HEK293 (cell line): Measurements from ENCODE around the gene ADGB.

Experiments used
- CTCF ChIA-PET: fragments of 350-600 bp; formaldehyde crosslinking; extraction: SDS; loops from one replicate; lab custom pipeline; 2021; ENCODE audit warnings: antibody characterized with exemption; lab: Yijun Ruan, JAX
- POLR2A ChIA-PET: fragments of 300-600 bp; formaldehyde crosslinking; extraction: SDS; loops from one replicate; lab custom pipeline; 2020; ENCODE audit warnings: antibody characterized with exemption, inconsistent platforms; lab: Yijun Ruan, JAX
- H3K27ac ChIP-seq: fragments of 200-500 bp; sonication (Bioruptor generic); 2 replicates; pipeline ENCODE4 v1.5.1; 2014; ENCODE audit warnings: low read depth, low read length, control low read depth, inconsistent platforms; ENCODE audit errors: extremely low read depth
- H3K36me3 ChIP-seq, 2 experiments: fragments of 200-500 bp in 1 of 2; sonication (Bioruptor generic) in 1 of 2; 1 replicate in 1 of 2; 2 replicates in 1 of 2; pipeline ENCODE4 v1.5.1; 2014 to 2017; ENCODE audit warnings: inconsistent platforms in 2 of 2, low read length in 2 of 2; ENCODE audit not compliant: control insufficient read depth in 2 of 2, insufficient read depth in 1 of 2
- H3K4me1 ChIP-seq: fragments of 200-500 bp; sonication (Bioruptor generic); 2 replicates; pipeline ENCODE4 v1.5.1; 2014; ENCODE audit warnings: mild to moderate bottlenecking, low read length, inconsistent platforms; ENCODE audit not compliant: control insufficient read depth, insufficient read depth
- H3K4me3 ChIP-seq: 2 replicates; pipeline ENCODE4 v1.5.1; 2011; ENCODE audit warnings: low read depth, mild to moderate bottlenecking, control low read depth, low read length, moderate library complexity
- H3K9me3 ChIP-seq: fragments of 200-500 bp; sonication (Bioruptor generic); 2 replicates; pipeline ENCODE4 v1.5.1; 2014; ENCODE audit warnings: low read depth, low read length, inconsistent platforms; ENCODE audit not compliant: control insufficient read depth, insufficient read depth
- FEZF1 ChIP-seq: fragments of 450-650 bp; formaldehyde crosslinking; IDR thresholded peaks from 2 replicates; pipeline ENCODE4 v1.5.1; 2016; ENCODE audit warnings: missing biosample characterization, missing genetic modification characterization
- IKZF3 ChIP-seq: fragments of 450-650 bp; IDR thresholded peaks from 2 replicates; pipeline ENCODE4 v1.5.0; 2018; ENCODE audit warnings: missing biosample characterization, mild to moderate bottlenecking, missing genetic modification characterization, moderate library complexity
- KLF8 ChIP-seq: fragments of 450-650 bp; formaldehyde crosslinking; IDR thresholded peaks from 2 replicates; pipeline ENCODE4 v1.5.1; 2016; ENCODE audit warnings: missing biosample characterization, missing genetic modification characterization
- OVOL3 ChIP-seq: fragments of 450-650 bp; formaldehyde crosslinking; IDR thresholded peaks from 2 replicates; pipeline ENCODE4 v1.5.1; 2016; ENCODE audit warnings: missing biosample characterization, missing genetic modification characterization
- ZFHX2 ChIP-seq: fragments of 450-650 bp; formaldehyde crosslinking; conservative IDR thresholded peaks from 2 replicates; pipeline ENCODE4 v1.5.1; 2016; ENCODE audit warnings: missing biosample characterization, missing genetic modification characterization
- ZIC2 ChIP-seq: fragments of 450-650 bp; formaldehyde crosslinking; IDR thresholded peaks from 2 replicates; pipeline ENCODE4 v1.5.1; 2016; ENCODE audit warnings: missing biosample characterization, missing genetic modification characterization
- ZNF132 ChIP-seq: fragments of 450-650 bp; formaldehyde crosslinking; IDR thresholded peaks from 2 replicates; pipeline ENCODE4 v1.5.1; 2017; ENCODE audit warnings: missing biosample characterization, missing genetic modification characterization, borderline replicate concordance
- ZNF146 ChIP-seq: fragments of 450-650 bp; formaldehyde crosslinking; IDR thresholded peaks from 2 replicates; pipeline ENCODE4 v1.5.1; 2016; ENCODE audit warnings: missing biosample characterization, missing genetic modification characterization
- ZNF174 ChIP-seq: fragments of 450-650 bp; formaldehyde crosslinking; IDR thresholded peaks from 2 replicates; pipeline ENCODE4 v1.5.0; 2017; ENCODE audit warnings: missing biosample characterization, mild to moderate bottlenecking, missing genetic modification characterization
- ZNF223 ChIP-seq: fragments of 450-650 bp; formaldehyde crosslinking; IDR thresholded peaks from 2 replicates; pipeline ENCODE4 v1.5.1; 2016; ENCODE audit warnings: missing biosample characterization, missing genetic modification characterization
- ZNF239 ChIP-seq: fragments of 450-650 bp; formaldehyde crosslinking; IDR thresholded peaks from 2 replicates; pipeline ENCODE4 v1.5.1; 2016; ENCODE audit warnings: missing biosample characterization, missing genetic modification characterization
- ZNF266 ChIP-seq: fragments of 450-650 bp; formaldehyde crosslinking; IDR thresholded peaks from 2 replicates; pipeline ENCODE4 v1.5.1; 2016; ENCODE audit warnings: missing biosample characterization, missing genetic modification characterization, low read depth
- ZNF274 ChIP-seq, 2 experiments: fragments of 200-500 bp in 1 of 2; fragments of 450-650 bp in 1 of 2; sonication (Bioruptor generic) in 1 of 2; formaldehyde crosslinking in 1 of 2; IDR thresholded peaks; 2 replicates each; pipeline versions ENCODE4 v1.5.1 to v1.6.1; 2014 to 2016; ENCODE audit warnings: borderline replicate concordance in 1 of 2, inconsistent platforms in 1 of 2, low read length in 1 of 2, missing biosample characterization in 1 of 2, missing genetic modification characterization in 1 of 2
- ZNF350 ChIP-seq: fragments of 450-650 bp; formaldehyde crosslinking; IDR thresholded peaks from 2 replicates; pipeline ENCODE4 v1.5.0; 2017; ENCODE audit warnings: missing biosample characterization, mild to moderate bottlenecking, missing genetic modification characterization
- ZNF391 ChIP-seq: fragments of 450-650 bp; formaldehyde crosslinking; IDR thresholded peaks from 2 replicates; pipeline ENCODE4 v1.5.1; 2016; ENCODE audit warnings: low read depth, missing biosample characterization, missing genetic modification characterization, borderline replicate concordance
- ZNF48 ChIP-seq: fragments of 450-650 bp; formaldehyde crosslinking; IDR thresholded peaks from 2 replicates; pipeline ENCODE4 v1.5.1; 2016; ENCODE audit warnings: missing biosample characterization, missing genetic modification characterization
- ZNF510 ChIP-seq: fragments of 450-650 bp; formaldehyde crosslinking; IDR thresholded peaks from 2 replicates; pipeline ENCODE4 v1.5.1; 2018; ENCODE audit warnings: mild to moderate bottlenecking, missing genetic modification characterization, missing biosample characterization; ENCODE audit not compliant: insufficient replicate concordance
- ZNF621 ChIP-seq: fragments of 450-650 bp; formaldehyde crosslinking; IDR thresholded peaks from 2 replicates; pipeline ENCODE4 v1.5.1; 2017; ENCODE audit warnings: missing biosample characterization, missing genetic modification characterization
- ZNF626 ChIP-seq: fragments of 450-650 bp; sonication (Bioruptor Pico); formaldehyde crosslinking; IDR thresholded peaks from 2 replicates; pipeline ENCODE4 v1.5.1; 2018; ENCODE audit warnings: missing biosample characterization, missing genetic modification characterization, inconsistent platforms
- ZNF629 ChIP-seq: fragments of 450-650 bp; formaldehyde crosslinking; IDR thresholded peaks from 2 replicates; pipeline ENCODE4 v1.5.1; 2017; ENCODE audit warnings: missing biosample characterization, missing genetic modification characterization
- ZNF664 ChIP-seq: fragments of 450-650 bp; formaldehyde crosslinking; IDR thresholded peaks from 2 replicates; pipeline ENCODE4 v1.5.1; 2016; ENCODE audit warnings: missing biosample characterization, missing genetic modification characterization
- ZNF776 ChIP-seq: fragments of 450-650 bp; formaldehyde crosslinking; IDR thresholded peaks from 2 replicates; pipeline ENCODE4 v1.5.0; 2017; ENCODE audit warnings: missing biosample characterization, missing genetic modification characterization, borderline replicate concordance
- ZNF792 ChIP-seq: fragments of 450-650 bp; formaldehyde crosslinking; IDR thresholded peaks from 2 replicates; pipeline ENCODE4 v1.5.1; 2016; ENCODE audit warnings: missing biosample characterization, missing genetic modification characterization
- ZNF830 ChIP-seq: fragments of 450-650 bp; IDR thresholded peaks from 2 replicates; pipeline ENCODE4 v1.5.0; 2018; ENCODE audit warnings: missing biosample characterization, missing genetic modification characterization, low read depth, mild to moderate bottlenecking, moderate library complexity
- TF ChIP-seq, protein P1 (sequence below): fragments of 450-650 bp; formaldehyde crosslinking; IDR thresholded peaks from 2 replicates; pipeline ENCODE4 v1.5.1; 2017; ENCODE audit warnings: missing biosample characterization, missing genetic modification characterization
- TF ChIP-seq, protein P2 (sequence below): fragments of 450-650 bp; formaldehyde crosslinking; IDR thresholded peaks from 2 replicates; pipeline ENCODE4 v1.5.1; 2016; ENCODE audit warnings: missing biosample characterization, missing genetic modification characterization
- TF ChIP-seq, protein P3 (sequence below): fragments of 450-650 bp; formaldehyde crosslinking; IDR thresholded peaks from 2 replicates; pipeline ENCODE4 v1.5.1; 2017; ENCODE audit warnings: missing biosample characterization, missing genetic modification characterization
- TF ChIP-seq, protein P4 (sequence below): fragments of 450-650 bp; formaldehyde crosslinking; IDR thresholded peaks from 2 replicates; pipeline ENCODE4 v1.5.1; 2016; ENCODE audit warnings: missing biosample characterization, missing genetic modification characterization
- TF ChIP-seq, protein P5 (sequence below): fragments of 450-650 bp; formaldehyde crosslinking; IDR thresholded peaks from 2 replicates; pipeline ENCODE4 v1.5.0; 2017; ENCODE audit warnings: missing biosample characterization, missing genetic modification characterization, borderline replicate concordance

ADGB gene

DNA sequence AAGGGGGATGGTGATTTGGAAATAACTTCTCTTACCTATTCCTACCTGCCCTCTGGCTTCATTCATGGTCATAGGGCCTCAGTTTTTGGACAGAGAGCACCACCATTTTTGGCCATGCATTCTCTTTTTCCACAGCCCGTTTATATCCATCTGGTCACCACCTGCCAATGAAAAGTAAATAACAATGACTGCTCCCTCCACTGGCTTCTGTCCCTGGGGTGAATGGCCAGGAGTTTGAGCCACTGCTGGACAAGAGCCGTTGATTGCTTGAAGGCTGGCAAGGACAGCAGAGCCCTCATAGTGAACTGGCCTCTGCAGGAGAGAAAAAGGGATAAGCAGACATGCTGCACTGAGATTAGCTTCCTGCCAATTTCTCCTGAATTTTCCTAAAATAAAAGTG lies 261.8 kb downstream of the ADGB start:
- no peaks in the 10 kb centered on the region for H3K4me1 ChIP-seq
- no peak overlapping the region for H3K4me3 ChIP-seq
- H3K36me3 ChIP-seq = no peaks in the 10 kb centered on the region
- ChIA-PET CTCF (no interaction called here), POLR2A (no interaction called here)
- TF ChIP-seq ZNF350 (no peak), IKZF3 (no peak), ZNF391 (tag by site-specific recombination) (no peak), ZNF792 (tag by site-specific recombination) (no peak), ZNF132 (tag by site-specific recombination) (no peak), ZNF626 (tag by site-specific recombination) (no peak), ZNF776 (no peak), ZNF48 (tag by site-specific recombination) (no peak), FEZF1 (tag by site-specific recombination) (no peak), ZFHX2 (no peak), ZNF146 (no peak), ZIC2 (tag by site-specific recombination) (no peak), ZNF664 (tag by site-specific recombination) (no peak), ZNF274 (IDR thresholded peaks at IDR 0.05; ENCODE audit: low read length) (no peak), ZNF274 (tag by site-specific recombination; IDR thresholded peaks at IDR 0.05; ENCODE audit: borderline replicate concordance) (no peak), ZNF629 (tag by site-specific recombination) (no peak)
- TF ChIP-seq, protein P1, sequence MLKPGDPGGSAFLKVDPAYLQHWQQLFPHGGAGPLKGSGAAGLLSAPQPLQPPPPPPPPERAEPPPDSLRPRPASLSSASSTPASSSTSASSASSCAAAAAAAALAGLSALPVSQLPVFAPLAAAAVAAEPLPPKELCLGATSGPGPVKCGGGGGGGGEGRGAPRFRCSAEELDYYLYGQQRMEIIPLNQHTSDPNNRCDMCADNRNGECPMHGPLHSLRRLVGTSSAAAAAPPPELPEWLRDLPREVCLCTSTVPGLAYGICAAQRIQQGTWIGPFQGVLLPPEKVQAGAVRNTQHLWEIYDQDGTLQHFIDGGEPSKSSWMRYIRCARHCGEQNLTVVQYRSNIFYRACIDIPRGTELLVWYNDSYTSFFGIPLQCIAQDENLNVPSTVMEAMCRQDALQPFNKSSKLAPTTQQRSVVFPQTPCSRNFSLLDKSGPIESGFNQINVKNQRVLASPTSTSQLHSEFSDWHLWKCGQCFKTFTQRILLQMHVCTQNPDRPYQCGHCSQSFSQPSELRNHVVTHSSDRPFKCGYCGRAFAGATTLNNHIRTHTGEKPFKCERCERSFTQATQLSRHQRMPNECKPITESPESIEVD (tag by site-specific recombination) = no peak
- TF ChIP-seq, protein P2, sequence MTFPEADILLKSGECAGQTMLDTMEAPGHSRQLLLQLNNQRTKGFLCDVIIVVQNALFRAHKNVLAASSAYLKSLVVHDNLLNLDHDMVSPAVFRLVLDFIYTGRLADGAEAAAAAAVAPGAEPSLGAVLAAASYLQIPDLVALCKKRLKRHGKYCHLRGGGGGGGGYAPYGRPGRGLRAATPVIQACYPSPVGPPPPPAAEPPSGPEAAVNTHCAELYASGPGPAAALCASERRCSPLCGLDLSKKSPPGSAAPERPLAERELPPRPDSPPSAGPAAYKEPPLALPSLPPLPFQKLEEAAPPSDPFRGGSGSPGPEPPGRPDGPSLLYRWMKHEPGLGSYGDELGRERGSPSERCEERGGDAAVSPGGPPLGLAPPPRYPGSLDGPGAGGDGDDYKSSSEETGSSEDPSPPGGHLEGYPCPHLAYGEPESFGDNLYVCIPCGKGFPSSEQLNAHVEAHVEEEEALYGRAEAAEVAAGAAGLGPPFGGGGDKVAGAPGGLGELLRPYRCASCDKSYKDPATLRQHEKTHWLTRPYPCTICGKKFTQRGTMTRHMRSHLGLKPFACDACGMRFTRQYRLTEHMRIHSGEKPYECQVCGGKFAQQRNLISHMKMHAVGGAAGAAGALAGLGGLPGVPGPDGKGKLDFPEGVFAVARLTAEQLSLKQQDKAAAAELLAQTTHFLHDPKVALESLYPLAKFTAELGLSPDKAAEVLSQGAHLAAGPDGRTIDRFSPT = no peak
- H3K27ac ChIP-seq = no peak overlapping the region
- H3K9me3 ChIP-seq = no peaks in the 10 kb centered on the region

DNA sequence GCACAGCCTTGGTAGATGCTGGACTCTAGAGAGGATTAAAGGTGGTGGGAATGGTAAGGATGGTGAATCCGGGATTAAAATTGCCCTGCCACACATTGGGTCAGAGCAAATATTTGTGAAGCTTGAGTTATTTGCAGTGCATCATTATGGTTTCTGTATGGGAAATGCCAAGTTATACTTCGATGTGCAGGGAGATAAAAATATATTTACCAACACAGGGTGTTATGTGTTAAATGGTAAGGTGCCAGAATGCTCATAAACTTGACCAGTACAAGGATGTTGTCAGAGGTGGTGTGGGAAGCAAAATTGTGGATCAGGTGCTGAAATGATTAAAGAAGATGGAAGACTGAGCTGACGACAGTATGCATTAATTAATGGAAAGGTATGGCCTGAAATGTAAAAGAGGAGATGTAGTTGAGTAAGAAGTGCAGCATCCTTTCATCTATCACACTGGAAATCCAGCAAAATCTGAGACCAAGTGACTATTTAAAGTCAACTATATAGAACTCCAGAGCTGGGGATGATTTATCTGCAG lies 262.3 kb downstream of the ADGB start:
- CTCF ChIA-PET = interaction anchor here (0.5 to 0.6 kb wide), 3 partner anchors 43 to 1393 kb away, joined by 3 to 4 read pairs (median 3); no protein-coding TSS in a partner anchor
- Histone ChIP-seq H3K4me3 (no peak overlapping the region), H3K9me3 (no peaks in the 10 kb centered on the region), H3K36me3 (no peaks in the 10 kb centered on the region), H3K4me1 (no peaks in the 10 kb centered on the region), H3K27ac (no peak overlapping the region)
- POLR2A ChIA-PET = interaction anchor here (0.5 kb wide), 1 partner anchor 389 kb away, joined by 4 read pairs; no protein-coding TSS in a partner anchor
- TF ChIP-seq, protein P3, sequence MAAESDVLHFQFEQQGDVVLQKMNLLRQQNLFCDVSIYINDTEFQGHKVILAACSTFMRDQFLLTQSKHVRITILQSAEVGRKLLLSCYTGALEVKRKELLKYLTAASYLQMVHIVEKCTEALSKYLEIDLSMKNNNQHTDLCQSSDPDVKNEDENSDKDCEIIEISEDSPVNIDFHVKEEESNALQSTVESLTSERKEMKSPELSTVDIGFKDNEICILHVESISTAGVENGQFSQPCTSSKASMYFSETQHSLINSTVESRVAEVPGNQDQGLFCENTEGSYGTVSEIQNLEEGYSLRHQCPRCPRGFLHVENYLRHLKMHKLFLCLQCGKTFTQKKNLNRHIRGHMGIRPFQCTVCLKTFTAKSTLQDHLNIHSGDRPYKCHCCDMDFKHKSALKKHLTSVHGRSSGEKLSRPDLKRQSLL (tag by site-specific recombination) = no peak
- no peak for TF ChIP-seq OVOL3 (tag by site-specific recombination)
- TF ChIP-seq KLF8 (tag by site-specific recombination) = no peak
- TF ChIP-seq, protein P4, sequence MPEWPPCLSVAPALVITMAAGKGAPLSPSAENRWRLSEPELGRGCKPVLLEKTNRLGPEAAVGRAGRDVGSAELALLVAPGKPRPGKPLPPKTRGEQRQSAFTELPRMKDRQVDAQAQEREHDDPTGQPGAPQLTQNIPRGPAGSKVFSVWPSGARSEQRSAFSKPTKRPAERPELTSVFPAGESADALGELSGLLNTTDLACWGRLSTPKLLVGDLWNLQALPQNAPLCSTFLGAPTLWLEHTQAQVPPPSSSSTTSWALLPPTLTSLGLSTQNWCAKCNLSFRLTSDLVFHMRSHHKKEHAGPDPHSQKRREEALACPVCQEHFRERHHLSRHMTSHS (tag by site-specific recombination) = no peak
- no peak for TF ChIP-seq ZNF174 (tag by site-specific recombination)
- TF ChIP-seq ZNF510 (tag by site-specific recombination) = no peak
- TF ChIP-seq ZNF664 (tag by site-specific recombination) = no peak
- TF ChIP-seq ZNF621 (tag by site-specific recombination) = no peak
- TF ChIP-seq ZNF266 (tag by site-specific recombination) = no peak
- no peak for TF ChIP-seq ZNF830 (tag by site-specific recombination)
- TF ChIP-seq, protein P5, sequence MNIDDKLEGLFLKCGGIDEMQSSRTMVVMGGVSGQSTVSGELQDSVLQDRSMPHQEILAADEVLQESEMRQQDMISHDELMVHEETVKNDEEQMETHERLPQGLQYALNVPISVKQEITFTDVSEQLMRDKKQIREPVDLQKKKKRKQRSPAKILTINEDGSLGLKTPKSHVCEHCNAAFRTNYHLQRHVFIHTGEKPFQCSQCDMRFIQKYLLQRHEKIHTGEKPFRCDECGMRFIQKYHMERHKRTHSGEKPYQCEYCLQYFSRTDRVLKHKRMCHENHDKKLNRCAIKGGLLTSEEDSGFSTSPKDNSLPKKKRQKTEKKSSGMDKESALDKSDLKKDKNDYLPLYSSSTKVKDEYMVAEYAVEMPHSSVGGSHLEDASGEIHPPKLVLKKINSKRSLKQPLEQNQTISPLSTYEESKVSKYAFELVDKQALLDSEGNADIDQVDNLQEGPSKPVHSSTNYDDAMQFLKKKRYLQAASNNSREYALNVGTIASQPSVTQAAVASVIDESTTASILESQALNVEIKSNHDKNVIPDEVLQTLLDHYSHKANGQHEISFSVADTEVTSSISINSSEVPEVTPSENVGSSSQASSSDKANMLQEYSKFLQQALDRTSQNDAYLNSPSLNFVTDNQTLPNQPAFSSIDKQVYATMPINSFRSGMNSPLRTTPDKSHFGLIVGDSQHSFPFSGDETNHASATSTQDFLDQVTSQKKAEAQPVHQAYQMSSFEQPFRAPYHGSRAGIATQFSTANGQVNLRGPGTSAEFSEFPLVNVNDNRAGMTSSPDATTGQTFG = no peak
- no peak for TF ChIP-seq ZNF239
- TF ChIP-seq ZNF223 (tag by site-specific recombination) = no peak
